ENCODE results near the gene SIN3A.
"Not testable (repeated sequence)": the region's sequence is repeated elsewhere in the genome, so short reads cannot be mapped to it uniquely, and the experiment has no call there.

Gene SIN3A

GRCh38 chr15:75449585-75450306 lies 1.7 kb downstream of the SIN3A start:
- peaks cover 68% of the 10 kb centered on the region for H3K79me2 ChIP-seq (ENCODE audit: control insufficient read depth, low read length)
- peak overlapping the region; percentile 94 for H3K4me2 ChIP-seq (ENCODE audit: low read length)
- no peaks in the 10 kb centered on the region for H3K9me3 ChIP-seq (ENCODE audit: control insufficient read depth, insufficient read depth, low read length)
- H3K4me3 ChIP-seq (ENCODE audit: low read length) = peak overlapping the region; percentile 97
- TF ChIP-seq EZH2phosphoT487 (IDR thresholded peaks at IDR 0.05; ENCODE audit: borderline replicate concordance, low read length) (no peak), CTCF (IDR thresholded peaks at IDR 0.05; ENCODE audit: low read depth, low read length, poor library complexity, severe bottlenecking) (no peak)
- H4K20me1 ChIP-seq (ENCODE audit: control insufficient read depth, insufficient read depth, low read depth, low read length) = peaks cover 29% of the 10 kb centered on the region
- no peaks in the 10 kb centered on the region for H3K27me3 ChIP-seq (ENCODE audit: control insufficient read depth, low read length)
- H3K4me1 ChIP-seq (ENCODE audit: control insufficient read depth, low read length) = peaks cover 59% of the 10 kb centered on the region
- H3F3A ChIP-seq (ENCODE audit: control insufficient read depth, insufficient read depth) = peaks cover 33% of the 10 kb centered on the region
- H3K9me2 ChIP-seq (replicated peaks; ENCODE audit: control insufficient read depth, low read length) = no peaks in the 10 kb centered on the region
- peak overlapping the region; percentile 62 for H3K27ac ChIP-seq (ENCODE audit: low read depth, low read length)
- H3K36me3 ChIP-seq (ENCODE audit: control insufficient read depth, low read length) = peaks cover 23% of the 10 kb centered on the region

- H3K27me3 ChIP-seq (ENCODE audit: control insufficient read depth, low read length); H3K9me3 ChIP-seq (ENCODE audit: control insufficient read depth, insufficient read depth, low read length); H3K27ac ChIP-seq (ENCODE audit: low read depth, low read length); H3K9me2 ChIP-seq (replicated peaks; ENCODE audit: control insufficient read depth, low read length): not testable (repeated sequence)
- Histone ChIP-seq H4K20me1 (ENCODE audit: control insufficient read depth, insufficient read depth, low read depth, low read length) (peaks cover 29% of the 10 kb centered on the region), H3K79me2 (ENCODE audit: control insufficient read depth, low read length) (peaks cover 78% of the 10 kb centered on the region), H3K4me3 (ENCODE audit: low read length) (peak overlapping the region; percentile 38; the same call in 1 of the 2 replicates), H3K4me1 (ENCODE audit: control insufficient read depth, low read length) (peaks cover 54% of the 10 kb centered on the region), H3F3A (ENCODE audit: control insufficient read depth, insufficient read depth) (peaks cover 28% of the 10 kb centered on the region), H3K36me3 (ENCODE audit: control insufficient read depth, low read length) (peaks cover 28% of the 10 kb centered on the region), H3K4me2 (ENCODE audit: low read length) (peak overlapping the region; percentile 94)
These were observed 3.3 kb downstream of the SIN3A start for GRCh38 chr15:75448171-75448570.

- Histone ChIP-seq H3F3A (ENCODE audit: control insufficient read depth, insufficient read depth) (peaks cover 17% of the 10 kb centered on the region), H3K36me3 (ENCODE audit: control insufficient read depth, low read length) (peaks cover 39% of the 10 kb centered on the region), H3K27ac (ENCODE audit: low read depth, low read length) (peak overlapping the region; percentile 51), H3K9me3 (ENCODE audit: control insufficient read depth, insufficient read depth, low read length) (no peaks in the 10 kb centered on the region), H3K4me1 (ENCODE audit: control insufficient read depth, low read length) (peaks cover 44% of the 10 kb centered on the region), H3K27me3 (ENCODE audit: control insufficient read depth, low read length) (no peaks in the 10 kb centered on the region), H3K79me2 (ENCODE audit: control insufficient read depth, low read length) (peaks cover 95% of the 10 kb centered on the region), H3K4me2 (ENCODE audit: low read length) (peak overlapping the region; percentile 94), H3K4me3 (ENCODE audit: low read length) (peak overlapping the region; percentile 38), H4K20me1 (ENCODE audit: control insufficient read depth, insufficient read depth, low read depth, low read length) (peaks cover 29% of the 10 kb centered on the region), H3K9me2 (replicated peaks; ENCODE audit: control insufficient read depth, low read length) (no peaks in the 10 kb centered on the region)
- no peak for TF ChIP-seq EZH2phosphoT487 (IDR thresholded peaks at IDR 0.05; ENCODE audit: borderline replicate concordance, low read length)
- TF ChIP-seq CTCF (IDR thresholded peaks at IDR 0.05; ENCODE audit: low read depth, low read length, poor library complexity, severe bottlenecking) = no peak
These were observed 5.3 kb downstream of the SIN3A start for GRCh38 chr15:75446151-75446550.

- Histone ChIP-seq H3K36me3 (ENCODE audit: control insufficient read depth, low read length) (peaks cover 37% of the 10 kb centered on the region), H3K4me1 (ENCODE audit: control insufficient read depth, low read length) (peaks cover 44% of the 10 kb centered on the region), H3K79me2 (ENCODE audit: control insufficient read depth, low read length) (peaks cover 99% of the 10 kb centered on the region), H3F3A (ENCODE audit: control insufficient read depth, insufficient read depth) (peaks cover 17% of the 10 kb centered on the region), H4K20me1 (ENCODE audit: control insufficient read depth, insufficient read depth, low read depth, low read length) (peaks cover 29% of the 10 kb centered on the region)
- H3K9me3 ChIP-seq (ENCODE audit: control insufficient read depth, insufficient read depth, low read length); H3K27me3 ChIP-seq (ENCODE audit: control insufficient read depth, low read length); H3K27ac ChIP-seq (ENCODE audit: low read depth, low read length); H3K4me3 ChIP-seq (ENCODE audit: low read length); H3K9me2 ChIP-seq (replicated peaks; ENCODE audit: control insufficient read depth, low read length); H3K4me2 ChIP-seq (ENCODE audit: low read length): not testable (repeated sequence)
These were observed 6.2 kb downstream of the SIN3A start for GRCh38 chr15:75445324-75445723.

- Histone ChIP-seq H3K79me2 (ENCODE audit: control insufficient read depth, low read length) (peaks cover 98% of the 10 kb centered on the region), H3K36me3 (ENCODE audit: control insufficient read depth, low read length) (peaks cover 38% of the 10 kb centered on the region), H3K4me1 (ENCODE audit: control insufficient read depth, low read length) (peaks cover 34% of the 10 kb centered on the region), H4K20me1 (ENCODE audit: control insufficient read depth, insufficient read depth, low read depth, low read length) (peaks cover 19% of the 10 kb centered on the region), H3F3A (ENCODE audit: control insufficient read depth, insufficient read depth) (peaks cover 13% of the 10 kb centered on the region)
- not testable (repeated sequence) for H3K4me2 ChIP-seq (ENCODE audit: low read length); H3K4me3 ChIP-seq (ENCODE audit: low read length); H3K9me2 ChIP-seq (replicated peaks; ENCODE audit: control insufficient read depth, low read length); H3K9me3 ChIP-seq (ENCODE audit: control insufficient read depth, insufficient read depth, low read length); H3K27me3 ChIP-seq (ENCODE audit: control insufficient read depth, low read length); H3K27ac ChIP-seq (ENCODE audit: low read depth, low read length)
These were observed 7.5 kb downstream of the SIN3A start for GRCh38 chr15:75443972-75444453.
